GM21723 (cell line): Measurements from ENCODE around the gene SERINC3.
"Not testable (repeated sequence)": the region's sequence is repeated elsewhere in the genome, so short reads cannot be mapped to it uniquely, and the experiment has no call there.

Experiments
- ATAC-seq: cut with Tn5 transposase; IDR thresholded peaks from one replicate; pipeline ENCODE4 v1.9.1; 2021; ENCODE audit warnings: mild to moderate bottlenecking, moderate library complexity; ENCODE audit not compliant: unreplicated experiment

The SERINC3 gene

GRCh38 chr20:44494681-44495080 is 27.2 kb downstream of the SERINC3 start:
- no peak for ATAC-seq

- ATAC-seq = no peak
These were observed 27.6 kb downstream of the SERINC3 start for GRCh38 chr20:44494266-44494665.

GRCh38 chr20:44491635-44492395 is 30.1 kb downstream of the SERINC3 start:
- no peak for ATAC-seq

DNA sequence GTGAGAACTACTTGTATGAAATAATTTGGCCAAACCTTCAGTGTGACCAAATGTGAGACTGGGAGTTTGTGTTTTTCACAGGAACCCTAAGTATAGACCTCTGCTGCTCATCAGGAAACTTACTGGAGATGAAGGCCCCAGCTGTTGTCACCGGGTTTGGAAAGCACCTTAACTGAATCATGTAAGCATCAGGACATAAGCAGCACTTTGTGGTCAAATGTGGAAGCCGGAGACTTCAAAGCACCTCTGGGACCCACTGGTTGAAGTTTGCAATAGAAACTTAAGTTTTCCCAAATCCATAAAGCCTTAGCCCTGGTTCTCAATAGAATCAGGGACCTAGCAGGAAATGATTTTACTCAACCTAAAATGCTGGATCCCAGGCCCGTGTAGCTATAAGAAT is 31.9 kb downstream of the SERINC3 start:
- ATAC-seq = no peak

DNA sequence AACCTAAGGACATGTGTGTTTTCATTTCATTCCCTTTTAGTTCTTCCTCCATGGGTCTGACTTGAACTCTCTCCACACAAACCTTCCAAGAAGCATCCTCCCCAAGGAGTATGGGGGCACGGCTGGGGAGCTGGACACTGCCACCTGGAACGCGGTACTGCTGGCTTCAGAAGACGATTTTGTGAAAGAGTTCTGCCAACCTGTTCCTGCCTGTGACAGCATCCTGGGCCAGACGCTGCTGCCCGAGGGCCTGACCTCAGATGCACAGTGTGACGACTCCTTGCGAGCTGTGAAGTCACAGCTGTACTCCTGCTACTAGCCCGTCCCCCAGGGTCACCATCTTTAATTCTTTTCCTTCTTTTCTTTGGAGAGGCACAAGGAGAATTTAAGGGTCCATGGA is 32.6 kb downstream of the SERINC3 start:
- no peak for ATAC-seq

DNA sequence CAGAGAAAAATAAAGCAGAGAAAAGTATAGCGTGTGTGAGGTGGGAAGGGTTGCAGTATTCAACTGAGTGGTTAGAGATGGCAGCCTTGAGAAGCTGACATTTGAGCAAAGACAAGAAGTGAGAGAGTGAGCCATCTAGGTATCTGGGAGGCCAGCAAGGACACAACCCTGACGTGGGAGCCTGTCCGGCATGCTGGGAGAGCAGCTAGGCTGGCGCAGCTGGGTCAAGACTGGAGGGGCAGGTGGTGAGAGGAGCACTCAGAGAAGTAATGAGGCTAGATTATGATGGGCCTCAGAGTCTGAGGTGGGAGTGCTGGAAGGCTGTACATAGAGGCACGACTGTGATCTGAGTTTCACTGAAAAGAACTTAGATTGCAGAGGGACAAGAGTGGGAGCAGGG is 33.3 kb downstream of the SERINC3 start:
- ATAC-seq = no peak

- ATAC-seq = no peak
These were observed 36.1 kb downstream of the SERINC3 start for GRCh38 chr20:44485830-44486198.

- ATAC-seq = no peak
These were observed 36.6 kb downstream of the SERINC3 start for GRCh38 chr20:44485078-44485829.

DNA sequence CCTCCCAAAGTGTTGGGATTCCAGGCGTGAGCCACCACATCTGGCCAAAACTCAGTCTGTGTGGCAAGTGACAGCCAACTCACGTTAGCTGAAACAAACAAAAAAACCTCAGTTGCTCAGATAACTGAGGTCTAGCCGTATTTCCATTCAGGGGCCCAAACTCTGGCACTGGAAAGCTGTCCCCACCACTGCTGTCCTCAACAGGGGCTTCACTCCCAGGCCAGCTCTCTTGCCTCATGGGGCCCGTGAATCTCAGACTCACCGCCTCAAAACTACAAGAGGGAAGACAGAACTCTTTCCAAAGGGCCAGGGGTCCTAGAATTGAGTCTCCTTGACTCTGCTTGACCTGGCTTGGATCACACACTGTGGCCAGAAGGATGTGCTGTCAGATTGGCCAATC is 38.8 kb downstream of the SERINC3 start:
- no peak for ATAC-seq

GRCh38 chr20:44481719-44482416 is 40.0 kb downstream of the SERINC3 start:
- ATAC-seq = no peak

- no peak for ATAC-seq
These were observed 41.8 kb downstream of the SERINC3 start for GRCh38 chr20:44480097-44480496.

DNA sequence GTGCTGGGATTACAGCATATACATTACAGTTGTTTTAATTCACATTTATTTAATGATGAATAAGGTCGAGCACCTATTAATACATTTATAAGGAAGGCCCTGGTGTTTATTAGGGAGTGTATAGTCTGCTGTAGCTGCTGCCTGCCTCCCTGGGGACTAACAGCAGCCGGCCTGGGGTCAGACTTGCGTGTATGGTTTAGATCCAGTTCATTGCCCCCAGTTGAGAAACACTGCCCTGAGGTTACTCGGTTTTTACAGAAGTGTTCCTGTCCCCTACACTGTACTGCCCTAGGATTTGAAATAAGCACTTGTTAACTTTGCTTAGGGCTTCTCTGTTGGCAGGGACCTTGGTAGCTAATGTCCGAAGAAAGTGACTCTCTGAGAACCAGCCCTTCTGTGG is 42.2 kb downstream of the SERINC3 start:
- ATAC-seq = no peak

GRCh38 chr20:44478206-44478605 is 43.7 kb downstream of the SERINC3 start:
- ATAC-seq = no peak

- ATAC-seq = no peak
These were observed 44.7 kb downstream of the SERINC3 start for GRCh38 chr20:44477151-44477550.

DNA sequence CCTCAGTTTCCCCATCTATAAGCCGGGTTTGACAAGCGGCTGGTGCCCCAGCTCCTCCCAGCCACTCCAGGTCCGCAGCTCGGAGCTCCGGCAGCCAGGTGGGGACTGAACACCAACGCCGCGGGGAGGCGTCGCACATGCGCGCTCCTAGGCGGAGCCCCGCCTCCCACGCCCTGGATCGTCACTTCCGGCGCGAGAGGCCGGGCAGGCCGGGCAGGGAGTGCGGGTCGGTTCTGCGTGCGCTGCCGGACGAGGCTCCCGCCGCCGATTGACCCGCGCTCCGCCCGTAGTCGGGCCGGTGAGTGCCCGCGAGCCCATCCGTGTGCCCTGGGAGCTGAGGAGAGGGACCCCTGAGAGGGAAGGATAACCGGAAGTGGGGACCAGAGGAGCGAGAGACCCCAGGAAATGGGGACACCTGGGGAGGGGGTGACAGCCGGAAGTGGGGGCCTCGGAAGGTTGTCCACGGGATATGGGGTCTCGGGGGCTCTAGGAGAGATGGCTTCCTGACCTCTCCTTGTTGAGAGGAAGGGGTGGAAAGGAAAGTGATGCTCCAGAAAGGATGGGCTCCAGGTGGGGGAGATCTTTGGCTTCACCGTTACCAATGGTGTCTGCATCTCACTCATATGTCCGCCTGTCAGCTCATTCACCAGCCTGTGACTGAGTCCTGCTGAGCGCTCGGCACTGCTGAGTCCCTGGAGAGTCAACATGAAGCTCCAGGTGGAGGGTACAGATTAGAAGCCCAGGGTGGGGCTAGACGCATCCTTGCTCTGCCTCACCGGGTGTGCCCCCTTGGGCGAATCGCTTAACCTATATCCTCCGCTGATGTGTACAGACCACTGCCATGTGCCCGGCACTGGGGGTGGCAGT is 45.9 kb downstream of the SERINC3 start, which contains the start of gene TTPAL:
Gene TTPAL (plus strand): TSS at position 181 of the 867 bp plus-strand sequence. CDS start 4,126 bp downstream, outside the sequence.
- peak; percentile 96 for ATAC-seq

GRCh38 chr20:44475372-44475693 is 46.5 kb downstream of the SERINC3 start:
- ATAC-seq = no peak

DNA sequence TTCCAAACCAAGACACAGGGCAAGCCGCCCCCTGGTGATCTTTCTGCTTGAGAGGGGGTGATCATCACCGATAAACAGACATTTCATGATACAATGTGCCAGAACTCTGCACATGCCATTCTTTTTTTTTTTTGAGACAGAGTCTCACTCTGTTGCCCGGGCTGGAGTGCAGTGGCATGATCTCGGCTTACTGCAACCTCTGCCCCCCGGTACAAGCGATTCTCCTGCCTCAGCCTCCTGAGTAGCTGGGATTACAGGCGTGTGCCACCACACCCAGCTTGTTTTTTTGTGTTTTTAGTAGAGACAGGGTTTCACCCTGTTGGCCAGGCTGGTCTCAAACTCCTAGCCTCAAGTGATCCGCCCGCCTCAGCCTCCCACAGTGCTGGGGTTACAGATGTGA is 49.6 kb downstream of the SERINC3 start:
- ATAC-seq = not testable (repeated sequence)

GRCh38 chr20:44471481-44471882 is 50.4 kb downstream of the SERINC3 start:
- no peak for ATAC-seq

DNA sequence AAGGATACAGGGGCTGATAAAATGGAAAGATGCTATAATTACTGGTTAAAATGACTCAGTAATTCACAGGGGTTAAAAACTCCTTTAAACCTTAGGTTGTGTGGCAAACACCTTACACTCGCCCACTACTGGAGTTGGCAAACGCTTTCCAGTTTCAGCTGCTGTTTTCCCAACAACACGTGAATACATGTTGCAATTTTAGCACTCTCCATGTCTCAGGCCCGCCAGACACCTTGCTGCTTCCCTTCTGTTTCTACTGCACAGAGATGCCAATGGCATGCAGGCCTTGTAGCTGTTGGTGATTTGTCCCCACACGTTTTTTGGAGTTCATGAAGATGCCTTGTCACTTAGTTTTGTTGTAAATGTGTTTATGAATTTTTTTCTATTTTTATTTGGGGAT is 51.5 kb downstream of the SERINC3 start:
- no peak for ATAC-seq

DNA sequence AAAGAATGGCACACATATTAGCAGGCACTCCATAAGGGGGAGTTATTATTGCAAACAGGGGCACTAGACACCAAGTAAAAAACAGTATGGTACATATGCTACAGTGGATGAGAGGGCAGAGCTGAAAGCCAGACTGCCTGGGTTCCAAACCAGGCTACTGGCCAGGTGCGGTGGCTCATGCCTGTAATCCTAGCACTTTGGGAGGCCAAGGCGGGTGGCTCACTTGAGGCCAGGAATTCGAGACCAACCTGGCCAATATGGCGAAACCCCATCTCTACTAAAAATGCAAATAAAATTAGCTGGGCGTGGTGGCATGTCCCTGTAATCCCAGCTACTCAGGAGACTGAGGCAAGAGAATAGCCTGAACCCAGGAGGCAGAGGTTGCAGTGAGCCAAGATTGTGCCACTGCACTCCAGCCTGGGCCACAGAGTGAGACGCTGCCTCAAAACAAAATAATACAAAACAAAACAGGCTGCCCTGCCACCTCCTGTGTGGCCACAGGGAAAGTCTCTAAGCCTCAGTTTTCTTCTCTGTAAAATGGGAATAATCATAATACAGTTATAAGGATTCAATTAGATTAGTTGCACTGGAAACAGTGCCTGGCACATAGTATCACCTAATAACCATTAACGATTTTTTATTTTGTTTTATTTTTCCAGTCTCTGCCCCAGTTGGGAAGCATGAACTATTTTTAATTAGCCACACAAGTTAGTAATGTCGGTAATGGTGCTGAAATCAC is 53.7 kb downstream of the SERINC3 start:
- no peak for ATAC-seq
